ENCODE results near the gene AASDHPPT. TPM values are rescaled to one million over a fixed set of nuclear protein-coding genes. Genes with fewer than 3 reads are reported as not detected.

The AASDHPPT gene
- total and polyA plus RNA-seq, 2 of the 4 experiments (the other 2 are of a cell fraction): 22.0 to 56.3 TPM

- TF ChIP-seq CEBPB (IDR thresholded peaks at IDR 0.05; ENCODE audit: low read depth, low read length) (no peak), NFE2L2 (IDR thresholded peaks at IDR 0.05; ENCODE audit: low read depth, low read length) (no peak), FOS (IDR thresholded peaks at IDR 0.05; ENCODE audit: low read depth, low read length) (no peak), MXI1 (IDR thresholded peaks at IDR 0.05; ENCODE audit: borderline replicate concordance, low read depth, low read length) (no peak), RFX5 (IDR thresholded peaks at IDR 0.05; ENCODE audit: low read depth, low read length) (no peak), BHLHE40 (IDR thresholded peaks at IDR 0.05; ENCODE audit: low read depth, low read length) (no peak), POLR2A (IDR thresholded peaks at IDR 0.05; ENCODE audit: low read depth, low read length) (no peak), RAD21 (IDR thresholded peaks at IDR 0.05; ENCODE audit: low read length) (no peak), USF2 (IDR thresholded peaks at IDR 0.05; ENCODE audit: low read depth, low read length) (no peak), CHD1 (IDR thresholded peaks at IDR 0.05; ENCODE audit: low read depth, low read length) (no peak), MAFK (IDR thresholded peaks at IDR 0.05; ENCODE audit: low read depth, low read length) (no peak), CTCF (conservative IDR thresholded peaks at IDR 0.05; ENCODE audit: low read depth, low read length) (no peak), MAZ (IDR thresholded peaks at IDR 0.05; ENCODE audit: borderline replicate concordance, low read depth, low read length) (no peak), SMC3 (IDR thresholded peaks at IDR 0.05; ENCODE audit: low read depth, low read length) (no peak), ELK1 (IDR thresholded peaks at IDR 0.05; ENCODE audit: borderline replicate concordance, low read depth, low read length) (no peak), RCOR1 (IDR thresholded peaks at IDR 0.05; ENCODE audit: insufficient replicate concordance, low read length) (no peak)
- no peak overlapping the region for H3K56ac ChIP-seq (ENCODE audit: extremely low read depth, insufficient read depth, low read length)
- BruUV-seq (replicated peaks): no TSS peak
- POLR2A ChIA-PET (ENCODE audit: unreplicated experiment): no interaction called here
- intact Hi-C loops (cut with micrococcal nuclease) (no loop called here), in situ Hi-C loops (cut with MboI; ENCODE audit: low sequenced_read_pairs) (no loop called here), dilution Hi-C loops (cut with HindIII; ENCODE audit: low sequenced_read_pairs, unreplicated experiment) (no loop called here)
- no peak overlapping the region for H3K4me3 ChIP-seq (ENCODE audit: insufficient read depth, low read depth, low read length)
- H2BK120ac ChIP-seq (ENCODE audit: low read depth, low read length): no peak overlapping the region
- H3K4me2 ChIP-seq (ENCODE audit: low read depth, low read length): no peak overlapping the region
- H4K8ac ChIP-seq (ENCODE audit: low read depth in 2 of 2, low read length in 2 of 2): no peak overlapping the region
- DNase-seq (no peak), ATAC-seq (ENCODE audit: low read depth) (no peak)
- no peak overlapping the region for H3K4ac ChIP-seq (ENCODE audit: low read depth, low read length)
- H3K9me1 ChIP-seq (ENCODE audit: insufficient read depth, low read length): peaks cover 3% of the 10 kb centered on the region; the same call in 1 of the 2 replicates
- H2AFZ ChIP-seq (replicated peaks; ENCODE audit: low read length, poor library complexity): no peak overlapping the region
- no peak overlapping the region for H2BK20ac ChIP-seq (ENCODE audit: low read depth, low read length)
- H3K18ac ChIP-seq (ENCODE audit: low read depth, low read length): no peak overlapping the region
- H3K23ac ChIP-seq (ENCODE audit: low read depth, low read length): no peak overlapping the region
- no peak overlapping the region for H3K9ac ChIP-seq (ENCODE audit: low read depth, low read length)
- H3K79me1 ChIP-seq (ENCODE audit: low read depth in 1 of 2, low read length in 2 of 2): no peaks in the 10 kb centered on the region
- H2BK15ac ChIP-seq (ENCODE audit: low read depth, low read length): no peak overlapping the region
- no peaks in the 10 kb centered on the region for H4K20me1 ChIP-seq (ENCODE audit: insufficient read depth, low read length)
- no peaks in the 10 kb centered on the region for H3K27me3 ChIP-seq (ENCODE audit: control insufficient read depth, insufficient read depth, low read length)
- no peak overlapping the region for H2AK9ac ChIP-seq (replicated peaks; ENCODE audit: low read depth, low read length, poor library complexity)
- no peaks in the 10 kb centered on the region for H3K4me1 ChIP-seq (ENCODE audit: control insufficient read depth, insufficient read depth, low read length)
- H4K5ac ChIP-seq (ENCODE audit: low read depth, low read length): no peak overlapping the region
- H2AK5ac ChIP-seq (ENCODE audit: low read depth, low read length): no peak overlapping the region
- no peak overlapping the region for H4K91ac ChIP-seq (ENCODE audit: insufficient read depth, low read depth, low read length)
- H3K9me3 ChIP-seq (ENCODE audit: control insufficient read depth, insufficient read depth, low read length): no peaks in the 10 kb centered on the region
- no peak overlapping the region for H2BK5ac ChIP-seq (ENCODE audit: low read depth, low read length, poor library complexity, severe bottlenecking)
- no peak overlapping the region for H3K14ac ChIP-seq (replicated peaks; ENCODE audit: low read depth, low read length)
- no peaks in the 10 kb centered on the region for H3K36me3 ChIP-seq (ENCODE audit: control insufficient read depth, insufficient read depth, low read length)
- H3K27ac ChIP-seq (ENCODE audit: insufficient read depth, low read length): no peak overlapping the region
- CTCF ChIA-PET: no interaction called here
Observed at GRCh38 chr11:106047631-106048030, 29.8 kb upstream of the AASDHPPT start.
